Neuronal stem cell (in vitro differentiated cells): ENCODE results near the gene ZWILCH.

Source experiments
- DNase-seq: peaks from one replicate; pipeline ENCODE4 v3.0.0-alpha.2; 2013; ENCODE audit warnings: low spot score
- H2AFZ ChIP-seq: one replicate; pipeline ENCODE4 v1.6.1; 2013; ENCODE audit warnings: mild to moderate bottlenecking, low read length, inconsistent platforms
- H2AK5ac ChIP-seq: 2 replicates; pipeline ENCODE4 v1.6.1; 2013; ENCODE audit warnings: low read depth, mild to moderate bottlenecking, inconsistent platforms, low read length, moderate library complexity, mixed read lengths
- H2BK120ac ChIP-seq: 2 replicates; pipeline ENCODE4 v1.6.1; 2013; ENCODE audit warnings: low read depth, mild to moderate bottlenecking, inconsistent platforms, low read length, moderate library complexity, mixed read lengths
- H2BK12ac ChIP-seq: one replicate; pipeline ENCODE4 v1.6.1; 2013; ENCODE audit warnings: low read length, inconsistent platforms
- H2BK15ac ChIP-seq: 2 replicates; pipeline ENCODE4 v1.6.1; 2013; ENCODE audit warnings: mild to moderate bottlenecking, low read length, inconsistent platforms, mixed read lengths
- H2BK5ac ChIP-seq: one replicate; pipeline ENCODE4 v1.6.1; 2013; ENCODE audit warnings: inconsistent platforms, mild to moderate bottlenecking, low read length, moderate library complexity
- H3K14ac ChIP-seq: one replicate; pipeline ENCODE4 v1.6.1; 2013; ENCODE audit warnings: low read length, inconsistent platforms
- H3K18ac ChIP-seq: 2 replicates; pipeline ENCODE4 v1.6.1; 2013; ENCODE audit warnings: low read length, inconsistent platforms
- H3K23ac ChIP-seq: 2 replicates; pipeline ENCODE4 v1.6.1; 2013; ENCODE audit warnings: low read depth, mild to moderate bottlenecking, mixed read lengths, low read length, inconsistent platforms; ENCODE audit not compliant: poor library complexity
- H3K27ac ChIP-seq: replicated peaks from 3 replicates; pipeline ENCODE4 v1.5.1; 2013; ENCODE audit warnings: low read length, inconsistent platforms
- H3K27me3 ChIP-seq, 3 experiments: 2 replicates each; pipeline ENCODE4 v1.6.1; 2013; ENCODE audit warnings: low read length in 3 of 3, mild to moderate bottlenecking in 2 of 3, inconsistent platforms in 1 of 3, low read depth in 1 of 3, mixed read lengths in 1 of 3, moderate library complexity in 1 of 3; ENCODE audit not compliant: control insufficient read depth in 3 of 3, insufficient read depth in 3 of 3
- H3K36me3 ChIP-seq, 2 donors: replicated peaks in 1 of 2; 2 replicates each; pipeline ENCODE4 v1.6.1; 2013; ENCODE audit warnings: low read length in 2 of 2; ENCODE audit not compliant: control insufficient read depth in 2 of 2, insufficient read depth in 2 of 2
- H3K4ac ChIP-seq: 2 replicates; pipeline ENCODE4 v1.6.1; 2013; ENCODE audit warnings: inconsistent platforms, mild to moderate bottlenecking, low read length, moderate library complexity
- H3K4me1 ChIP-seq, 2 donors: 1 replicate in 1 of 2; 2 replicates in 1 of 2; pipeline ENCODE4 v1.6.1; 2013; ENCODE audit warnings: low read length in 2 of 2, low read depth in 1 of 2; ENCODE audit not compliant: control insufficient read depth in 2 of 2, insufficient read depth in 1 of 2
- H3K4me2 ChIP-seq: one replicate; pipeline ENCODE4 v1.6.1; 2013; ENCODE audit warnings: mild to moderate bottlenecking, low read length, inconsistent platforms; ENCODE audit not compliant: insufficient read depth, poor library complexity, severe bottlenecking
- H3K4me3 ChIP-seq, 2 donors: 2 replicates each; pipeline ENCODE4 v1.5.1; 2013; ENCODE audit warnings: low read length in 2 of 2, mild to moderate bottlenecking in 2 of 2, inconsistent platforms in 1 of 2, moderate library complexity in 1 of 2
- H3K79me1 ChIP-seq: one replicate; pipeline ENCODE4 v1.6.1; 2013; ENCODE audit warnings: low read depth, mild to moderate bottlenecking, inconsistent platforms, low read length, moderate library complexity
- H3K9ac ChIP-seq: one replicate; pipeline ENCODE4 v1.6.1; 2013; ENCODE audit warnings: mild to moderate bottlenecking, low read depth, low read length, inconsistent platforms; ENCODE audit not compliant: poor library complexity
- H3K9me3 ChIP-seq, 2 donors: replicated peaks in 1 of 2; 2 replicates each; pipeline versions ENCODE3 to v1.6.1; 2013; ENCODE audit warnings: low read length in 2 of 2, mild to moderate bottlenecking in 2 of 2, inconsistent platforms in 1 of 2, low read depth in 1 of 2, mixed read lengths in 1 of 2, moderate library complexity in 1 of 2; ENCODE audit not compliant: control insufficient read depth in 2 of 2, insufficient read depth in 1 of 2
- H4K8ac ChIP-seq: one replicate; pipeline ENCODE4 v1.6.1; 2013; ENCODE audit warnings: low read depth, mild to moderate bottlenecking, inconsistent platforms, low read length, moderate library complexity
- H4K91ac ChIP-seq: one replicate; pipeline ENCODE4 v1.6.1; 2013; ENCODE audit warnings: low read length, low read depth, mild to moderate bottlenecking, inconsistent platforms; ENCODE audit not compliant: poor library complexity
- WGBS, 2 donors: extraction: QIAGEN DNeasy Blood & Tissue Kit; methylation state at CpG; one replicate each; pipeline ENCODE4 v1.1.7; 2013; ENCODE audit warnings: missing lambda C conversion rate in 2 of 2, mixed read lengths in 1 of 2; ENCODE audit not compliant: insufficient read length in 2 of 2, insufficient replicate concordance in 1 of 2; ENCODE audit errors: extremely low coverage in 2 of 2; 5-methylcytosine and 5-hydroxymethylcytosine counted together

Gene ZWILCH

DNA sequence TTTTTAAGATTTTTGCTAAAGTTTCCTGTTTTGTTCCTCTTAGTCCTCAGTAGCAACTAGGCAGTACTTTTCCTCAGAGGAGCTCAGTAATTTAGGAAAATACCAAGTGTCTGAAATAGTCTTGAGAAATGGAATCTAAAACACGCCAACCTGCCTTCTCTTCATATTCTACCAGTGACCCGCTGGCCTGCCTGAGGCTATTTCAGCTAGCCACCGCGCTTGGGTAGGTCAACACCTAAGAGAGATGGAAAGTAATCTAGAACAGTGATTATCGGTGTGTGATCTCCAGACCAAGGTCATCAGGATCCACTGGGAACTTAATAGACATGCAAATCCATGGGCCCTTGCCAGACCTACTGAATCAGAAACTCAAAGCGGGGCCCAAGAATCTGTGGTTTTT is 53.1 kb downstream of the ZWILCH start:
- no peak overlapping the region for H3K9ac ChIP-seq
- H2AK5ac ChIP-seq, result no peak overlapping the region
- no peak overlapping the region for H3K18ac ChIP-seq
- H2AFZ ChIP-seq, result no peak overlapping the region
- no peaks in the 10 kb centered on the region for H3K27me3 ChIP-seq
- no peak overlapping the region for H4K8ac ChIP-seq
- no peak overlapping the region for H2BK120ac ChIP-seq
- H2BK12ac ChIP-seq, result no peak overlapping the region
- H3K4me3 ChIP-seq, result no peak overlapping the region
- H2BK15ac ChIP-seq, result no peak overlapping the region
- no peak overlapping the region for H3K14ac ChIP-seq
- H4K91ac ChIP-seq, result no peak overlapping the region
- no peak overlapping the region for H2BK5ac ChIP-seq
- no peak overlapping the region for H3K23ac ChIP-seq
- no peaks in the 10 kb centered on the region for H3K79me1 ChIP-seq
- H3K27ac ChIP-seq, result no peak overlapping the region
- H3K4ac ChIP-seq, result no peak overlapping the region
- no peaks in the 10 kb centered on the region for H3K4me1 ChIP-seq
- H3K4me2 ChIP-seq, result no peak overlapping the region
- peaks cover 4 to 14% of the 10 kb centered on the region in 2 donors for H3K36me3 ChIP-seq
- no peak for DNase-seq
- H3K9me3 ChIP-seq, result peaks cover 0 to 7% of the 10 kb centered on the region in 2 donors
- no CpG with 5 or more reads among the region's 6 CpGs for WGBS, 2 donors

- DNase-seq, result no peak
- Histone ChIP-seq H4K91ac (no peak overlapping the region), H3K9ac (no peak overlapping the region), H3K18ac (no peak overlapping the region), H3K4me3 (no peak overlapping the region), H3K4ac (no peak overlapping the region), H3K36me3 (peaks cover 4 to 13% of the 10 kb centered on the region in 2 donors), H3K27ac (no peak overlapping the region), H2BK12ac (no peak overlapping the region), H3K79me1 (peaks cover 9% of the 10 kb centered on the region), H3K23ac (no peak overlapping the region), H2AFZ (no peak overlapping the region), H2BK15ac (no peak overlapping the region), H4K8ac (no peak overlapping the region), H2BK120ac (no peak overlapping the region), H3K9me3 (peaks cover 0 to under 1% of the 10 kb centered on the region in 2 donors), H2BK5ac (no peak overlapping the region), H3K27me3 (no peaks in the 10 kb centered on the region), H3K4me2 (no peak overlapping the region), H3K4me1 (peaks cover 7 to 16% of the 10 kb centered on the region in 2 donors), H2AK5ac (no peak overlapping the region), H3K14ac (no peak overlapping the region)
- no CpG with 5 or more reads among the region's 18 CpGs for WGBS, 2 donors
Measured at GRCh38 chr15:66560856-66561525, 55.9 kb downstream of the ZWILCH start.

DNA sequence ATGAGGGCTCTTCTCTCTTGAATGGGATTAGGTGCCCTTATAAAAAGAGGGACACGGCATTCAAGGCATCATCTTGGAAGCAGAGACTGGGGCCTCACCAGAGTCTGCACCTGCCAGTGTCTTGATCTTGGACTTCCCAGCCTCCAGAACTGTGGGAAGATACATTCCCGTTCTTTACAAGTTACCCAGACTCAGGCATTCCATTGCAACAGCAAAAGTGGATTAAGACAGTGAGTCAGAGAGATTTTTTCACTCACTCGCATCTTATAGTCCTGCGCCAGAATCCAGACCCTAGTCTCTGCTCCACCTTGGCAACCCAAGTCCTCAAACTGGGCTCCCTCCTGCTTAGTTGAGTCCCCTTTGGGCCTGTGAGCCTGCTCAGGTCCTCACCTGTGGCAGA is 58.0 kb downstream of the ZWILCH start:
- no peak overlapping the region for H4K91ac ChIP-seq
- H2BK15ac ChIP-seq, result no peak overlapping the region
- no peak overlapping the region for H3K27ac ChIP-seq
- H3K9me3 ChIP-seq, result no peaks in the 10 kb centered on the region
- H3K4me2 ChIP-seq, result no peak overlapping the region
- no peak overlapping the region for H3K23ac ChIP-seq
- no peak for DNase-seq
- H3K4me3 ChIP-seq, result no peak overlapping the region
- peaks cover 9% of the 10 kb centered on the region for H3K79me1 ChIP-seq
- H2AK5ac ChIP-seq, result no peak overlapping the region
- H3K36me3 ChIP-seq, result peaks cover 0 to 9% of the 10 kb centered on the region in 2 donors
- H3K4ac ChIP-seq, result no peak overlapping the region
- no peak overlapping the region for H3K18ac ChIP-seq
- no peak overlapping the region for H2BK12ac ChIP-seq
- H3K14ac ChIP-seq, result no peak overlapping the region
- H4K8ac ChIP-seq, result no peak overlapping the region
- WGBS, 2 donors, result no CpG with 5 or more reads among the region's 4 CpGs
- no peak overlapping the region for H2AFZ ChIP-seq
- H3K27me3 ChIP-seq, result no peaks in the 10 kb centered on the region
- no peak overlapping the region for H2BK5ac ChIP-seq
- H2BK120ac ChIP-seq, result no peak overlapping the region
- H3K4me1 ChIP-seq, result peaks cover 12 to 25% of the 10 kb centered on the region in 2 donors
- H3K9ac ChIP-seq, result no peak overlapping the region

GRCh38 chr15:66563566-66564110 is 58.5 kb downstream of the ZWILCH start:
- Histone ChIP-seq H3K9ac (no peak overlapping the region), H2BK120ac (no peak overlapping the region), H3K4me2 (no peak overlapping the region), H3K4me3 (no peak overlapping the region), H3K18ac (peak overlapping the region; percentile 92), H4K91ac (no peak overlapping the region), H2BK12ac (no peak overlapping the region), H3K27ac (no peak overlapping the region), H3K9me3 (no peaks in the 10 kb centered on the region), H3K14ac (no peak overlapping the region), H3K79me1 (peaks cover 9% of the 10 kb centered on the region), H3K27me3 (no peaks in the 10 kb centered on the region), H3K36me3 (peaks cover 0 to 9% of the 10 kb centered on the region in 2 donors), H3K4me1 (peaks cover 12 to 25% of the 10 kb centered on the region in 2 donors), H3K23ac (peak overlapping the region; percentile 63), H3K4ac (no peak overlapping the region), H4K8ac (no peak overlapping the region), H2BK5ac (no peak overlapping the region), H2BK15ac (peak overlapping the region; percentile 94), H2AK5ac (peak overlapping the region; percentile 96), H2AFZ (no peak overlapping the region)
- no CpG with 5 or more reads among the region's 13 CpGs for WGBS, 2 donors
- no peak for DNase-seq
